Upper lobe of left lung (tissue), 6 donors: ENCODE data around the gene FBP2. TPM values are rescaled to one million over a fixed set of nuclear protein-coding genes. Genes with fewer than 3 reads are reported as not detected.

Experiments used
- ATAC-seq, 2 donors: fragments of 200-7000 bp; cut with Tn5 transposase; one replicate each; pipeline ENCODE4 v1.9.1; 2022; ENCODE audit warnings: mild to moderate bottlenecking in 2 of 2, moderate library complexity in 2 of 2; ENCODE audit not compliant: low FRiP score in 2 of 2
- DNase-seq, 2 donors: peaks; one replicate each; pipeline ENCODE4 v3.0.0-alpha.2; 2019 to 2020
- H3K27ac ChIP-seq, 4 donors: fragments of 200-600 bp; sonication (generic); one replicate each; pipeline ENCODE4 v1.5.1; 2016 to 2019
- H3K27me3 ChIP-seq, 4 donors: fragments of 200-600 bp; sonication (generic); one replicate each; pipeline ENCODE4 v1.5.1; 2017 to 2019
- H3K36me3 ChIP-seq, 4 donors: fragments of 200-600 bp; sonication (generic); one replicate each; pipeline ENCODE4 v1.5.1; 2016 to 2019
- H3K4me1 ChIP-seq, 4 donors: fragments of 200-600 bp; sonication (generic); one replicate each; pipeline ENCODE4 v1.5.1; 2018 to 2019
- H3K4me3 ChIP-seq, 4 donors: fragments of 200-600 bp; sonication (generic); one replicate each; pipeline ENCODE4 v1.5.1; 2017 to 2019; ENCODE audit warnings: mild to moderate bottlenecking in 2 of 4, moderate library complexity in 1 of 4
- H3K9me3 ChIP-seq, 4 donors: fragments of 200-600 bp; sonication (generic); one replicate each; pipeline ENCODE4 v1.5.1; 2018 to 2019
- EP300 ChIP-seq, 4 donors: sonication (generic); formaldehyde crosslinking; IDR thresholded peaks; one replicate each; pipeline ENCODE4 v1.5.1; 2017; ENCODE audit warnings: antibody characterized with exemption in 4 of 4, control low read depth in 2 of 4
- POLR2A ChIP-seq, 4 donors: fragments of 450-650 bp; IDR thresholded peaks; one replicate each; pipeline ENCODE4 v1.5.1; 2016 to 2017; ENCODE audit warnings: antibody characterized with exemption in 4 of 4, mild to moderate bottlenecking in 2 of 4
- POLR2AphosphoS5 ChIP-seq, 2 donors: sonication (generic); formaldehyde crosslinking; IDR thresholded peaks; one replicate each; pipeline ENCODE4 v1.5.1; 2017; ENCODE audit warnings: antibody characterized with exemption in 2 of 2
- WGBS, 2 donors: methylation state at CpG; one replicate each; pipeline ENCODE4 v1.1.5; 2017 to 2018; 5-methylcytosine and 5-hydroxymethylcytosine counted together
- total RNA-seq, 6 donors: library from RNA; depleted of rRNA in 4 of 6; stranded (reverse); fragments of >200 nt in 4 of 6; gene quantifications; one replicate each; pipeline versions ENCODE4 v1.1.0 to v1.2.1, GENCODE V29; 2016 to 2021
- TF ChIP-seq, protein P1 (sequence below), 6 experiments: fragments of 450-650 bp in 4 of 6; fragments of 200-600 bp in 2 of 6; sonication (generic) in 2 of 6; IDR thresholded peaks; one replicate each; pipeline ENCODE4 v1.5.1; 2016 to 2019; ENCODE audit warnings: antibody characterized with exemption in 6 of 6
- donor health status: DM: no; HTN: no; CAD: no; lungs with moderate emphysema.
- donor health status: DM: no; HTN: yes; CAD: no; lungs with severe emphysema.

Gene FBP2
- total RNA-seq, 6 donors from 2014 or later, result 0.49 TPM; not detected in 5

DNA sequence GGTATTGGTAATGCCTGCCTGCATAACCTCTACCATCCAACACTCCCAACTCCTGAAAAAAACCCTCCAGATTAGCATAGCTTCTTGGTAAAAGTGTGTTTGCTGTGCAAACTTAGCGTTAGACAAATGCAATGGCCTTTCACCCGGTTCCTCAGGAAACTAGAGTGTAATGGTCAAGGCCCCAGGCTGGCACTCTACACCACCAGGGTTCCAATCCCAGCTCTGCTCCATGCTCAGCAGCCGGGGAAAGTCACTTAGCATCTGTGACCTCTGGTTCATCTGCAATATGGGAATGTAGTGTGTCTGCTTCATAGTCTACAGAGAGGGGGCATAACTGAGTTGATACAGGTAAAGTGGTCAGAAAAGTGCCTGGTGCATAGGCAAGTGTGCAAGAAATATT lies 36.7 kb upstream of the FBP2 start:
- H3K36me3 ChIP-seq, result no peaks in the 10 kb centered on the region
- TF ChIP-seq POLR2AphosphoS5 (IDR thresholded peaks at IDR 0.05), result no peak
- TF ChIP-seq EP300 (IDR thresholded peaks at IDR 0.05), result no peak
- TF ChIP-seq POLR2A (IDR thresholded peaks at IDR 0.05), result no peak
- TF ChIP-seq, protein P1, sequence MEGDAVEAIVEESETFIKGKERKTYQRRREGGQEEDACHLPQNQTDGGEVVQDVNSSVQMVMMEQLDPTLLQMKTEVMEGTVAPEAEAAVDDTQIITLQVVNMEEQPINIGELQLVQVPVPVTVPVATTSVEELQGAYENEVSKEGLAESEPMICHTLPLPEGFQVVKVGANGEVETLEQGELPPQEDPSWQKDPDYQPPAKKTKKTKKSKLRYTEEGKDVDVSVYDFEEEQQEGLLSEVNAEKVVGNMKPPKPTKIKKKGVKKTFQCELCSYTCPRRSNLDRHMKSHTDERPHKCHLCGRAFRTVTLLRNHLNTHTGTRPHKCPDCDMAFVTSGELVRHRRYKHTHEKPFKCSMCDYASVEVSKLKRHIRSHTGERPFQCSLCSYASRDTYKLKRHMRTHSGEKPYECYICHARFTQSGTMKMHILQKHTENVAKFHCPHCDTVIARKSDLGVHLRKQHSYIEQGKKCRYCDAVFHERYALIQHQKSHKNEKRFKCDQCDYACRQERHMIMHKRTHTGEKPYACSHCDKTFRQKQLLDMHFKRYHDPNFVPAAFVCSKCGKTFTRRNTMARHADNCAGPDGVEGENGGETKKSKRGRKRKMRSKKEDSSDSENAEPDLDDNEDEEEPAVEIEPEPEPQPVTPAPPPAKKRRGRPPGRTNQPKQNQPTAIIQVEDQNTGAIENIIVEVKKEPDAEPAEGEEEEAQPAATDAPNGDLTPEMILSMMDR (IDR thresholded peaks at IDR 0.05), result no peak
- 50 to 61% methylated on average over 1 to 3 of the region's 3 CpGs for WGBS, 2 donors
- DNase-seq (no peak), ATAC-seq (no peak)
- no peaks in the 10 kb centered on the region for H3K9me3 ChIP-seq
- peaks cover 17 to 47% (median 29%) of the 10 kb centered on the region in 4 donors for H3K4me1 ChIP-seq
- no peak overlapping the region for H3K4me3 ChIP-seq
- peak overlapping the region in 2 of 4 donors; percentile 23 to 47 for H3K27ac ChIP-seq
- no peaks in the 10 kb centered on the region for H3K27me3 ChIP-seq

DNA sequence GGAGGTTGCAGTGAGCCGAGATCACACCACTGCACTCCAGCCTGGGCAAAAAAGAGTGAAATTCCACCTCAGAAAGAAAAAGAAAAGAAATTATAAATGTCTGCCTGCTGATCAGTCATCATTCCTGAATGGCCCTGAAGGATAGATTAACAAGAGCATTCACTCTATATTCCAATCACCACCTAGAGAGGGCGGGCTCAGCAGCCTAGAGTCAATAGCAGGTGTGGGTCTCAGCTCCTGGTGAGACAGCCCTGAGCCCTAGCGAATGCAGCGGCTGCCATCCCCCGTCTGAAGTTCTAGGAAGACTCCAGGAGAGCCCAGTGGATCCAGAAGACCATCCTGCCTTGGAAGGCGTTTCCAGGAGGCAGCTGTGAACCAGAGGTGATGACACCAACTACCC lies 33.7 kb upstream of the FBP2 start:
- no peak for ATAC-seq
- no peak overlapping the region for H3K27ac ChIP-seq
- no peaks in the 10 kb centered on the region for H3K36me3 ChIP-seq
- no peaks in the 10 kb centered on the region for H3K9me3 ChIP-seq
- 94% methylated on average over 5 to 6 of the region's 6 CpGs for WGBS, 2 donors
- H3K4me1 ChIP-seq, result peaks cover 16 to 35% (median 24%) of the 10 kb centered on the region in 4 donors
- H3K4me3 ChIP-seq, result no peak overlapping the region
- H3K27me3 ChIP-seq, result no peaks in the 10 kb centered on the region
- no peak for DNase-seq
- TF ChIP-seq, protein P1 (IDR thresholded peaks at IDR 0.05), result no peak
- TF ChIP-seq POLR2AphosphoS5 (IDR thresholded peaks at IDR 0.05) (no peak), POLR2A (IDR thresholded peaks at IDR 0.05) (no peak), EP300 (IDR thresholded peaks at IDR 0.05) (no peak)

DNA sequence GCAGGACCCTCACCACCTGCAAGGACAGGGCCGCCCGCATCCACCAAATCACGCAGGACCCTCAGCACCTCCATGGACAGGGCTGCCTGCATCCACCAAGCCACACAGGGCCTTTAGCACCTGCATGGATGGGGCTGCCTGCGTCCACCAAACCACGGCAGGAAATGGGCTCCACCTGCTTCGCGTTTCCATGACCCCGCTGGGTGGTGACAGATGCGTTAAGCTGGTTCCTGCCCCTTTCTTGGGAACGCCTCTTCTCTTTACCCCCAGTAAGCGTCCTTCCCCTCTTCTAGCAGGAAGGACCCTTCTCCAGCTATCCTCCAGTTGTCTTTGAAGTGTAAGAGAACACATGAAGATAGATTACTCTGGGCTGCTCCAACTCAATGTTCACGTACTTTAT lies 32.2 kb upstream of the FBP2 start:
- Histone ChIP-seq H3K36me3 (no peaks in the 10 kb centered on the region), H3K4me1 (peaks cover 5 to 20% (median 12%) of the 10 kb centered on the region in 4 donors), H3K9me3 (no peaks in the 10 kb centered on the region), H3K27ac (peak overlapping the region in 1 of 4 donors; percentile 35), H3K4me3 (no peak overlapping the region), H3K27me3 (no peaks in the 10 kb centered on the region)
- DNase-seq (no peak), ATAC-seq (no peak)
- TF ChIP-seq POLR2AphosphoS5 (IDR thresholded peaks at IDR 0.05) (no peak), EP300 (IDR thresholded peaks at IDR 0.05) (no peak)
- TF ChIP-seq, protein P1 (IDR thresholded peaks at IDR 0.05), result no peak
- 63 to 64% methylated on average over 9 to 12 of the region's 12 CpGs for WGBS, 2 donors

DNA sequence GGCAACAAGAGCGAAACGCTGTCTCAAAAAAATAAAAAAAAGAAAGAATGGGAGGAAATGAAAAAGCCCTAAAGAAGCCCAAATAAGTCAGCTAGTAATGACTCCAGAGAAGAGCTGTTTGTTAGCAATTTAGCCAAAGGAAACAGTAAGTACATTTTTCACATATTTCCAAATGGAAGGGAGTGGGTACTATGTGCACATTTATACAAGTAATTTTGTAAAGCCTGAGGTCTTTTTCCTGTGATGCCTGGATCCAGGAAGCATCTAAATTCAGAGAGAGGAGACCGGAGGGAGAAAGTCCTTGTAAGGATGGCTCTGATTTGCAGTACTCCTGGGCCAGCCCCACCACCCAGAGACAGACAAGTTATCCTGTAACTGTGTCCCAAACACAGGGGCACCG lies 31.0 kb upstream of the FBP2 start:
- WGBS, 2 donors, result 63 to 65% methylated on average over 3 to 4 of the region's 4 CpGs
- Histone ChIP-seq H3K4me1 (peaks cover 0 to 13% (median 5%) of the 10 kb centered on the region in 4 donors), H3K27me3 (no peaks in the 10 kb centered on the region), H3K9me3 (no peaks in the 10 kb centered on the region), H3K27ac (peak overlapping the region; percentile 35 to 76 (median 46)), H3K36me3 (no peaks in the 10 kb centered on the region), H3K4me3 (no peak overlapping the region)
- DNase-seq (no peak), ATAC-seq (no peak)
- TF ChIP-seq POLR2A (IDR thresholded peaks at IDR 0.05) (no peak), EP300 (IDR thresholded peaks at IDR 0.05) (no peak), POLR2AphosphoS5 (IDR thresholded peaks at IDR 0.05) (no peak)
- TF ChIP-seq, protein P1 (IDR thresholded peaks at IDR 0.05), result no peak

DNA sequence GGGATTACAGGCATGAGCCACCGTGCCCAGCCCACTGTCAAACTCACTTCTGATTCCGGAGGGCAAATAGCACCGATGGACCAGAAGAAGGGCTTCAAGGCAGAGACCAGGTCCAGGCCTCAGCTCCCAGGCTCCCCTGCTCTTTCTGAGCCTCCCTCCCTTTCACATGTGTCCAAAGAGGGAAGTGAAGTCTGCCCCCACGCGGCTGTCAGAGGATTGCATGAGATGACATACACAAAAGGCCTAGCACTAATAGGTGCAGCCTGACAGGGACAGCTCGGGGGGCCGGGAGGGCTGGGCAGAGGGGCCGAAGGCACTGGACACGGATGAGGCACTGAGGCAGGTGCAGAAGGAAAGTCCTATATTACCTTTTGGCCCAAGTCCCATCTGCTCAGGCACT lies 29.6 kb upstream of the FBP2 start:
- Histone ChIP-seq H3K4me1 (peaks cover 0 to 9% (median 5%) of the 10 kb centered on the region in 4 donors), H3K27ac (peak overlapping the region in 2 of 4 donors; percentile 4 to 35), H3K4me3 (no peak overlapping the region), H3K27me3 (no peaks in the 10 kb centered on the region), H3K9me3 (no peaks in the 10 kb centered on the region), H3K36me3 (peaks cover 0 to 6% (median 0%) of the 10 kb centered on the region in 4 donors)
- DNase-seq, result peak in 1 of 2 donors; percentile 31
- TF ChIP-seq, protein P1 (IDR thresholded peaks at IDR 0.05), result peak in 2 of 6 experiments; percentile 20 to 30
- TF ChIP-seq EP300 (IDR thresholded peaks at IDR 0.05) (no peak), POLR2AphosphoS5 (IDR thresholded peaks at IDR 0.05) (no peak), POLR2A (IDR thresholded peaks at IDR 0.05) (no peak)
- 74 to 81% methylated on average over 9 of the region's 9 CpGs for WGBS, 2 donors
- peak in 1 of 2 donors; percentile 40 for ATAC-seq
